WERI-Rb-1 (cell line): ENCODE data around the gene UBFD1.

Experiments
- DNase-seq: peaks from one replicate; pipeline ENCODE4 v3.0.0-alpha.2; 2020
- H3K27ac ChIP-seq: fragments of 250-450 bp; sonication (Bioruptor Pico); 2 replicates; pipeline ENCODE4 v1.5.1; 2020; ENCODE audit warnings: mild to moderate bottlenecking, moderate library complexity
- H3K27me3 ChIP-seq: fragments of 250-450 bp; sonication (Bioruptor Pico); 2 replicates; pipeline ENCODE4 v1.5.1; 2021; ENCODE audit warnings: mild to moderate bottlenecking, low read depth, moderate library complexity; ENCODE audit not compliant: insufficient read depth, severe bottlenecking
- H3K36me3 ChIP-seq: fragments of 250-450 bp; sonication (Bioruptor Pico); 2 replicates; pipeline ENCODE4 v1.5.1; 2020; ENCODE audit warnings: mild to moderate bottlenecking, moderate library complexity
- H3K4me3 ChIP-seq: 2 replicates; pipeline ENCODE4 v1.5.1; 2011; ENCODE audit warnings: low read depth, mild to moderate bottlenecking, control low read depth, low read length
- H3K9me3 ChIP-seq: fragments of 250-450 bp; sonication (Bioruptor Pico); 2 replicates; pipeline ENCODE4 v1.5.1; 2021; ENCODE audit warnings: mild to moderate bottlenecking, moderate library complexity; ENCODE audit not compliant: severe bottlenecking
- CTCF ChIP-seq: IDR thresholded peaks from 2 replicates; pipeline ENCODE4 v1.5.1; 2011; ENCODE audit warnings: low read depth, mild to moderate bottlenecking, control low read depth, inconsistent platforms, low read length

UBFD1 gene

GRCh38 chr16:23584186-23585076 lies 26.9 kb downstream of the UBFD1 start:
- H3K36me3 ChIP-seq = peaks cover 78% of the 10 kb centered on the region
- H3K27me3 ChIP-seq = no peaks in the 10 kb centered on the region
- H3K27ac ChIP-seq = no peak overlapping the region
- TF ChIP-seq CTCF = no peak
- no peak for DNase-seq
- no peaks in the 10 kb centered on the region for H3K9me3 ChIP-seq
- H3K4me3 ChIP-seq = no peak overlapping the region

GRCh38 chr16:23587726-23588125 lies 30.2 kb downstream of the UBFD1 start:
- Histone ChIP-seq H3K4me3 (no peak overlapping the region), H3K27me3 (no peaks in the 10 kb centered on the region), H3K9me3 (no peaks in the 10 kb centered on the region), H3K36me3 (peaks cover 78% of the 10 kb centered on the region), H3K27ac (no peak overlapping the region)
- TF ChIP-seq CTCF = no peak
- no peak for DNase-seq

- Histone ChIP-seq H3K36me3 (peaks cover 90% of the 10 kb centered on the region), H3K27me3 (no peaks in the 10 kb centered on the region)
Measured at GRCh38 chr16:23590181-23590580, 32.7 kb downstream of the UBFD1 start.

GRCh38 chr16:23594186-23594585 lies 36.7 kb downstream of the UBFD1 start:
- H3K9me3 ChIP-seq = no peaks in the 10 kb centered on the region
- H3K27me3 ChIP-seq = no peaks in the 10 kb centered on the region
- peaks cover 55% of the 10 kb centered on the region for H3K36me3 ChIP-seq
- TF ChIP-seq CTCF = no peak
- H3K27ac ChIP-seq = no peak overlapping the region
- no peak for DNase-seq
- H3K4me3 ChIP-seq = no peak overlapping the region

More at GRCh38 chr16:23590181-23590580, 32.7 kb downstream of the UBFD1 start:
- TF ChIP-seq CTCF = no peak
- no peak for DNase-seq
- Histone ChIP-seq H3K9me3 (no peaks in the 10 kb centered on the region), H3K27ac (no peak overlapping the region), H3K4me3 (no peak overlapping the region)

GRCh38 chr16:23595246-23595950 lies 37.9 kb downstream of the UBFD1 start:
- Histone ChIP-seq H3K27me3 (no peaks in the 10 kb centered on the region), H3K4me3 (peak overlapping the region; percentile 90), H3K36me3 (peaks cover 46% of the 10 kb centered on the region), H3K27ac (peak overlapping the region; percentile 83), H3K9me3 (no peaks in the 10 kb centered on the region)
- no peak for TF ChIP-seq CTCF
- no peak for DNase-seq
